ENCODE results near the gene POPDC2. TPM values are rescaled to one million over a fixed set of nuclear protein-coding genes. Genes with fewer than 3 reads are reported as not detected.
A peak's percentile ranks its signal among the peaks of the same experiment; 100 is the strongest.

POPDC2 gene
- total RNA-seq, 4 donors from 2014 or later = 19.7 to 98.2 (median 67.6) TPM

- peak; percentile 57 for ATAC-seq
- Histone ChIP-seq H3K4me1 (peaks cover 0 to 28% (median 11%) of the 10 kb centered on the region in 3 donors), H3K36me3 (no peaks in the 10 kb centered on the region), H3K27ac (peak overlapping the region in 3 of 4 donors; percentile 5 to 59 (median 29)), H3K27me3 (no peaks in the 10 kb centered on the region), H3K9me3 (no peaks in the 10 kb centered on the region), H3K4me3 (no peak overlapping the region)
- WGBS, 2 donors (ENCODE audit: low coverage in 1 of 2) = 60 to 69% methylated on average over 6 of the region's 8 CpGs
- TF ChIP-seq POLR2AphosphoS5 (IDR thresholded peaks at IDR 0.05) = no peak
- no peak for TF ChIP-seq POLR2A (IDR thresholded peaks at IDR 0.05)
- TF ChIP-seq CTCF (IDR thresholded peaks at IDR 0.05) = no peak
These were observed 30.1 kb downstream of the POPDC2 start for GRCh38 chr3:119630128-119630879.

- Histone ChIP-seq H3K4me3 (no peak overlapping the region), H3K27ac (peak overlapping the region in 3 of 4 donors; percentile 22 to 66 (median 33)), H3K4me1 (peaks cover 0 to 28% (median 11%) of the 10 kb centered on the region in 3 donors), H3K27me3 (no peaks in the 10 kb centered on the region), H3K36me3 (no peaks in the 10 kb centered on the region), H3K9me3 (no peaks in the 10 kb centered on the region)
- ATAC-seq = peak; percentile 46
- no peak for TF ChIP-seq POLR2AphosphoS5 (IDR thresholded peaks at IDR 0.05)
- TF ChIP-seq CTCF (IDR thresholded peaks at IDR 0.05) = no peak
- no peak for TF ChIP-seq POLR2A (IDR thresholded peaks at IDR 0.05)
- TF ChIP-seq EP300 (IDR thresholded peaks at IDR 0.05) = no peak
- WGBS, 2 donors (ENCODE audit: low coverage in 1 of 2) = 50 to 63% methylated on average over 1 of the region's 1 CpG
These were observed 31.5 kb downstream of the POPDC2 start for GRCh38 chr3:119628816-119629445.

GRCh38 chr3:119628390-119628789 is 32.0 kb downstream of the POPDC2 start:
- no peaks in the 10 kb centered on the region for H3K27me3 ChIP-seq
- no peak for ATAC-seq
- TF ChIP-seq POLR2A (IDR thresholded peaks at IDR 0.05) (no peak), POLR2AphosphoS5 (IDR thresholded peaks at IDR 0.05) (no peak), EP300 (IDR thresholded peaks at IDR 0.05) (no peak), CTCF (IDR thresholded peaks at IDR 0.05) (no peak)
- no peak overlapping the region for H3K4me3 ChIP-seq
- WGBS, 2 donors (ENCODE audit: low coverage in 1 of 2) = 83 to 100% methylated on average over 1 to 2 of the region's 4 CpGs
- no peaks in the 10 kb centered on the region for H3K9me3 ChIP-seq
- peaks cover 0 to 28% (median 11%) of the 10 kb centered on the region in 3 donors for H3K4me1 ChIP-seq
- peak overlapping the region in 3 of 4 donors; percentile 22 to 66 (median 33) for H3K27ac ChIP-seq
- H3K36me3 ChIP-seq = no peaks in the 10 kb centered on the region

- Histone ChIP-seq H3K36me3 (no peaks in the 10 kb centered on the region), H3K9me3 (no peaks in the 10 kb centered on the region), H3K4me3 (no peak overlapping the region), H3K4me1 (peaks cover 0 to 28% (median 11%) of the 10 kb centered on the region in 3 donors), H3K27ac (peak overlapping the region in 3 of 4 donors; percentile 22 to 66 (median 43)), H3K27me3 (no peaks in the 10 kb centered on the region)
- TF ChIP-seq POLR2A (IDR thresholded peaks at IDR 0.05) (no peak), POLR2AphosphoS5 (IDR thresholded peaks at IDR 0.05) (no peak), CTCF (IDR thresholded peaks at IDR 0.05) (no peak), EP300 (IDR thresholded peaks at IDR 0.05) (no peak)
- no peak for ATAC-seq
- WGBS, 2 donors (ENCODE audit: low coverage in 1 of 2) = 40 to 63% methylated on average over 3 to 7 of the region's 8 CpGs
These were observed 32.9 kb downstream of the POPDC2 start for GRCh38 chr3:119627461-119627860.
